Subcutaneous adipose tissue (tissue), 4 donors: ENCODE measurements around the gene IZUMO4. TPM values are rescaled to one million over a fixed set of nuclear protein-coding genes. Genes with fewer than 3 reads are reported as not detected.

Experiments
- CTCF ChIP-seq: fragments of 450-650 bp; IDR thresholded peaks from one replicate; pipeline ENCODE4 v1.5.1; 2016; ENCODE audit warnings: low read depth, mild to moderate bottlenecking, control low read depth, antibody characterized with exemption, moderate library complexity
- total RNA-seq, 4 donors: library from RNA; depleted of rRNA; stranded (reverse); fragments of >200 nt; gene quantifications; one replicate each; pipeline ENCODE4 v1.1.0, GENCODE V29; 2016

IZUMO4 gene
- total RNA-seq, 4 donors from 2014 or later: 2.0 to 11.1 (median 6.3) TPM

GRCh38 chr19:2072757-2073551 lies 23.8 kb upstream of the IZUMO4 start:
- no peak for TF ChIP-seq CTCF

GRCh38 chr19:2076526-2076944 lies 20.2 kb upstream of the IZUMO4 start:
- TF ChIP-seq CTCF: no peak

GRCh38 chr19:2077398-2077797 lies 19.3 kb upstream of the IZUMO4 start:
- no peak for TF ChIP-seq CTCF

- no peak for TF ChIP-seq CTCF
These were observed 18.7 kb upstream of the IZUMO4 start for GRCh38 chr19:2077833-2078619.

GRCh38 chr19:2079076-2079864 lies 17.4 kb upstream of the IZUMO4 start:
- no peak for TF ChIP-seq CTCF

- TF ChIP-seq CTCF: no peak
These were observed 16.8 kb upstream of the IZUMO4 start for GRCh38 chr19:2079865-2080301.
